ENCODE results near the gene TBL1X. TPM values are rescaled to one million over a fixed set of nuclear protein-coding genes. Genes with fewer than 3 reads are reported as not detected.

The TBL1X gene
- total and polyA plus RNA-seq, 2 of the 8 experiments (the other 6 are each of a cell fraction or from before 2014, with no cell fraction given): 13.3 to 25.6 TPM

DNA sequence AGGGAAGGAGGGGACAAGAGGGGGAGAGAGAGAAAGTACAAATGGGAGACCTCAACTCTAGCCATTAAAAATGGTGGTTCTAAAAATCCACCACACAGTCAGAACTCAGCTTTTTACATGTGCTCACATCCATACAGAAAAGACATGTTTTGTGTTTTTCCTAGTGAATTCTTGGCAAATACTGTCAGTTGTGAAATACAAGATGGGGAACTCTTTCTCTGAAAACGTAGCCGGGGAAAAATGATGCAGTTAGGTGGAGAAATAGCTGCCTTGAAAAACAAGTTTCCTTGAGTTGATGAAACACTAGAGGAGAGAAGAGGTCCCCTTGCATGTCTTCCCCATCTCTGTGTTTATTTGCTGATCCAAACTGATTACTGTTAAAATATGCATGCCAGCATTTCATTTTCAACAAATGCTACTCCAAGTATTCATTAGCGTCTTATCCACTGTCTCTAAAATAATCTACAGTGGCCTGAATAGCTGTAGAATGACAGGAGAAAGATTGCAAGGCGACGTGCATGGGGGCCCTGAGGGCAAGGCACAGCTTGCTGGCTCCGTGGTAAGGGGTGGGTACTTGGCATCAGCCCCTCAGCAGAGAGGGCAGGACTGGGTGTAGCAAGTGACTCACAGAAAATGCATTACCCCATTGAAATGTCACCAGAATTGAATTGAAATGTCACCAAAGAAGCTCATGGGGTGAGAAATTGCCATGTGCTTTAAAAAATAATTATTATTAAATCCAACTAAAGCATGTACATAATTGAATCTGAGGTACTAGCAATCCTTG is 48.1 kb upstream of the TBL1X start:
- 0 out of 7 replicates have a peak, but pooled peaks cover 0 to 3% (median 0%) of the 10 kb centered on the region in 4 experiments for H3K4me1 ChIP-seq (replicated peaks in 1 of 4; ENCODE audit: control insufficient read depth in 3 of 4, insufficient read depth in 4 of 4, low read length in 3 of 4)
- no peak overlapping the region for H3K18ac ChIP-seq (ENCODE audit: extremely low read depth, low read length)
- H3K79me1 ChIP-seq (ENCODE audit: low read depth, low read length): no peaks in the 10 kb centered on the region
- H3K9ac ChIP-seq (replicated peaks in 1 of 4; ENCODE audit: extremely low read depth in 1 of 4, low read depth in 3 of 4, low read length in 3 of 4): no peak overlapping the region
- no peak overlapping the region for H2BK120ac ChIP-seq (replicated peaks; ENCODE audit: low read depth, low read length)
- H4K91ac ChIP-seq (replicated peaks; ENCODE audit: insufficient read length, low read length): no peak overlapping the region
- H3K36me3 ChIP-seq (ENCODE audit: control insufficient read depth in 2 of 4, insufficient read depth in 4 of 4, low read length in 3 of 4): no peaks in the 10 kb centered on the region
- H2BK20ac ChIP-seq (ENCODE audit: low read length): no peak overlapping the region
- no peak overlapping the region for H3K27ac ChIP-seq (ENCODE audit: low read depth, low read length)
- no peaks in the 10 kb centered on the region for H3K23me2 ChIP-seq (ENCODE audit: low read depth, low read length)
- TF ChIP-seq NRF1 (IDR thresholded peaks at IDR 0.05; ENCODE audit: low read depth, low read length): no peak
- WGBS, 2 experiments (ENCODE audit: extremely low coverage in 1 of 2, insufficient coverage in 1 of 2, insufficient read length in 1 of 2, insufficient replicate concordance in 2 of 2, low coverage in 1 of 2, low lambda C conversion rate in 2 of 2, missing lambda C conversion rate in 1 of 2): 87% methylated on average over 6 of the region's 6 CpGs; no CpG with 5 or more reads in 1 of the 2 experiments
- H3K4me2 ChIP-seq (ENCODE audit: insufficient read depth in 1 of 2, low read depth in 2 of 2, low read length in 2 of 2): no peak overlapping the region
- no peak overlapping the region for H3K23ac ChIP-seq (ENCODE audit: insufficient read length)
- H4K20me1 ChIP-seq (replicated peaks in 1 of 2; ENCODE audit: control insufficient read depth in 1 of 2, insufficient read depth in 2 of 2, low read length in 2 of 2): no peaks in the 10 kb centered on the region
- DNase-seq (ENCODE audit: low read depth in 1 of 2, low spot score in 2 of 2) (no peak), FAIRE-seq (no peak)
- H2BK15ac ChIP-seq (ENCODE audit: low read length): no peak overlapping the region
- no peak overlapping the region for H3K4ac ChIP-seq (replicated peaks; ENCODE audit: insufficient read length, low read depth, low read length)
- CTCF ChIA-PET (ENCODE audit: partially characterized antibody): no interaction called here
- no peak overlapping the region for H3K56ac ChIP-seq (replicated peaks; ENCODE audit: insufficient read length, low read depth, low read length)
- H4K8ac ChIP-seq (ENCODE audit: extremely low read depth, insufficient read depth, low read length): no peak overlapping the region
- no peak overlapping the region for H3K14ac ChIP-seq (ENCODE audit: insufficient read length)
- no peak overlapping the region for H4K5ac ChIP-seq (ENCODE audit: insufficient read length, low read depth, low read length)
- no peaks in the 10 kb centered on the region for H3K27me3 ChIP-seq (replicated peaks in 1 of 4; ENCODE audit: control insufficient read depth in 3 of 4, extremely low read depth in 1 of 4, insufficient read depth in 3 of 4, low read length in 3 of 4)
- no peak overlapping the region for H2AFZ ChIP-seq (ENCODE audit: low read length)
- H2BK5ac ChIP-seq (ENCODE audit: low read depth, low read length): no peak overlapping the region
- no peak overlapping the region for H2AK5ac ChIP-seq (ENCODE audit: low read depth, low read length)
- H2BK12ac ChIP-seq (ENCODE audit: low read depth, low read length): no peak overlapping the region
- POLR2A ChIA-PET (ENCODE audit: partially characterized antibody): no interaction called here
- no peaks in the 10 kb centered on the region for H3K79me2 ChIP-seq (ENCODE audit: control insufficient read depth in 1 of 2, insufficient read depth in 2 of 2, low read length in 2 of 2)
- no peak overlapping the region for H3K4me3 ChIP-seq (ENCODE audit: extremely low read depth in 1 of 4, insufficient read depth in 2 of 4, low read depth in 3 of 4, low read length in 4 of 4)
- H3K9me3 ChIP-seq (ENCODE audit: insufficient read depth in 2 of 2, low read depth in 1 of 2, low read length in 1 of 2): no peaks in the 10 kb centered on the region

Data from H1 (cell line).